ENCODE results near the gene KRTAP5-2. TPM values are rescaled to one million over a fixed set of nuclear protein-coding genes. Genes with fewer than 3 reads are reported as not detected.

KRTAP5-2 gene
- total RNA-seq, 1 experiment from 2014 or later: not detected

- Mint-ChIP-seq H3K36me3 (ENCODE audit: insufficient read depth, unreplicated experiment) (peaks cover 46% of the 10 kb centered on the region), H3K27me3 (ENCODE audit: unreplicated experiment) (no peaks in the 10 kb centered on the region), H3K27ac (ENCODE audit: unreplicated experiment) (no peak overlapping the region), H3K4me1 (ENCODE audit: low read depth, unreplicated experiment) (peaks cover 7% of the 10 kb centered on the region), H3K9me3 (ENCODE audit: low read depth, unreplicated experiment) (no peaks in the 10 kb centered on the region), H3K4me3 (ENCODE audit: low read depth, unreplicated experiment) (no peak overlapping the region)
- DNase-seq: no peak
- no peak for TF ChIP-seq CTCF (IDR thresholded peaks at IDR 0.05; ENCODE audit: unreplicated experiment)
- intact Hi-C loops (cut with micrococcal nuclease; ENCODE audit: unreplicated experiment): no loop called here
- CTCF ChIA-PET: interaction anchor here (0.7 kb wide), 1 partner anchor 21 kb away, joined by 3 read pairs; no protein-coding TSS in a partner anchor
- BruUV-seq (replicated peaks): no TSS peak
These were observed 28.1 kb downstream of the KRTAP5-2 start for GRCh38 chr11:1570001-1570453.

- Mint-ChIP-seq H3K36me3 (ENCODE audit: insufficient read depth, unreplicated experiment) (peaks cover 46% of the 10 kb centered on the region), H3K9me3 (ENCODE audit: low read depth, unreplicated experiment) (no peaks in the 10 kb centered on the region), H3K27me3 (ENCODE audit: unreplicated experiment) (no peaks in the 10 kb centered on the region), H3K4me1 (ENCODE audit: low read depth, unreplicated experiment) (peaks cover 7% of the 10 kb centered on the region), H3K27ac (ENCODE audit: unreplicated experiment) (no peak overlapping the region), H3K4me3 (ENCODE audit: low read depth, unreplicated experiment) (no peak overlapping the region)
- intact Hi-C loops (cut with micrococcal nuclease; ENCODE audit: unreplicated experiment): no loop called here
- no peak for TF ChIP-seq CTCF (IDR thresholded peaks at IDR 0.05; ENCODE audit: unreplicated experiment)
- CTCF ChIA-PET: no interaction called here
- no TSS peak for BruUV-seq (replicated peaks)
- DNase-seq: no peak
These were observed 28.8 kb downstream of the KRTAP5-2 start for GRCh38 chr11:1569251-1569780.

- Mint-ChIP-seq H3K27me3 (ENCODE audit: unreplicated experiment) (no peaks in the 10 kb centered on the region), H3K27ac (ENCODE audit: unreplicated experiment) (no peak overlapping the region), H3K4me3 (ENCODE audit: low read depth, unreplicated experiment) (no peak overlapping the region), H3K36me3 (ENCODE audit: insufficient read depth, unreplicated experiment) (peaks cover 43% of the 10 kb centered on the region), H3K4me1 (ENCODE audit: low read depth, unreplicated experiment) (peaks cover 7% of the 10 kb centered on the region), H3K9me3 (ENCODE audit: low read depth, unreplicated experiment) (no peaks in the 10 kb centered on the region)
- no peak for TF ChIP-seq CTCF (IDR thresholded peaks at IDR 0.05; ENCODE audit: unreplicated experiment)
- CTCF ChIA-PET: no interaction called here
- no peak for DNase-seq
- BruUV-seq (replicated peaks): no TSS peak
- intact Hi-C loops (cut with micrococcal nuclease; ENCODE audit: unreplicated experiment): no loop called here
These were observed 29.6 kb downstream of the KRTAP5-2 start for GRCh38 chr11:1568441-1568911.

- CTCF ChIA-PET: no interaction called here
- DNase-seq: no peak
These were observed 30.4 kb downstream of the KRTAP5-2 start for GRCh38 chr11:1567721-1568100.

More at GRCh38 chr11:1567721-1568100, 30.4 kb downstream of the KRTAP5-2 start:
- intact Hi-C loops (cut with micrococcal nuclease; ENCODE audit: unreplicated experiment): no loop called here
- peaks cover 42% of the 10 kb centered on the region for H3K36me3 Mint-ChIP-seq (ENCODE audit: insufficient read depth, unreplicated experiment)
- no TSS peak for BruUV-seq (replicated peaks)
- H3K27ac Mint-ChIP-seq (ENCODE audit: unreplicated experiment): no peak overlapping the region
- H3K27me3 Mint-ChIP-seq (ENCODE audit: unreplicated experiment): no peaks in the 10 kb centered on the region
- H3K4me1 Mint-ChIP-seq (ENCODE audit: low read depth, unreplicated experiment): peaks cover 7% of the 10 kb centered on the region
- H3K9me3 Mint-ChIP-seq (ENCODE audit: low read depth, unreplicated experiment): no peaks in the 10 kb centered on the region
- TF ChIP-seq CTCF (IDR thresholded peaks at IDR 0.05; ENCODE audit: unreplicated experiment): no peak
- H3K4me3 Mint-ChIP-seq (ENCODE audit: low read depth, unreplicated experiment): no peak overlapping the region

Measured in Calu3 (cell line).